OCI-LY7 (cell line): ENCODE measurements around the gene SEMA5A.

ENCODE experiments used
- EZH2phosphoT487 ChIP-seq: fragments of 200-600 bp; sonication (generic); IDR thresholded peaks from 2 replicates; pipeline ENCODE4 v1.6.1; 2018; ENCODE audit warnings: low read depth, borderline replicate concordance, mild to moderate bottlenecking, mixed run types, antibody characterized with exemption, low read length, moderate library complexity, mixed read lengths
- TF ChIP-seq, protein P1 (sequence below): fragments of 200-600 bp; sonication (generic); conservative IDR thresholded peaks from 2 replicates; pipeline ENCODE4 v1.5.1; 2014; ENCODE audit warnings: mild to moderate bottlenecking, antibody characterized with exemption, low read length, moderate library complexity, mixed read lengths

DNA sequence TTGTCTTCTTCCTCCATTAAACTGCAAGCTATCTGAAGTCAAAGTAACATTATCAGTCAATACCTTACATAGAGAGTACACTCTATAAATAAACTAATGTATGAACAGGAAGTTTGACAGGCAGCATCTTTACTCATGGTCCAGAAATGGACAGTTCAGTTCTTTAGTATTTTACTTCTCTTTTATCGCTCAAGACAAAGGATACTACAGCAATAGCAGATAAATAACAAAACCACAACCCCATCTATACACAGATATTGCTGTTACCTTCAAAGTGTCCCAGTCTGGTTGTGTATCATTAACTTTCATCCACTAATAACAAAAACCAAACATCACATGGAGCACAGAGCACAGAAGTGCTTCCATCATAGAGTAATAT, 46.4 kb downstream of the SEMA5A start:
- TF ChIP-seq, protein P1, sequence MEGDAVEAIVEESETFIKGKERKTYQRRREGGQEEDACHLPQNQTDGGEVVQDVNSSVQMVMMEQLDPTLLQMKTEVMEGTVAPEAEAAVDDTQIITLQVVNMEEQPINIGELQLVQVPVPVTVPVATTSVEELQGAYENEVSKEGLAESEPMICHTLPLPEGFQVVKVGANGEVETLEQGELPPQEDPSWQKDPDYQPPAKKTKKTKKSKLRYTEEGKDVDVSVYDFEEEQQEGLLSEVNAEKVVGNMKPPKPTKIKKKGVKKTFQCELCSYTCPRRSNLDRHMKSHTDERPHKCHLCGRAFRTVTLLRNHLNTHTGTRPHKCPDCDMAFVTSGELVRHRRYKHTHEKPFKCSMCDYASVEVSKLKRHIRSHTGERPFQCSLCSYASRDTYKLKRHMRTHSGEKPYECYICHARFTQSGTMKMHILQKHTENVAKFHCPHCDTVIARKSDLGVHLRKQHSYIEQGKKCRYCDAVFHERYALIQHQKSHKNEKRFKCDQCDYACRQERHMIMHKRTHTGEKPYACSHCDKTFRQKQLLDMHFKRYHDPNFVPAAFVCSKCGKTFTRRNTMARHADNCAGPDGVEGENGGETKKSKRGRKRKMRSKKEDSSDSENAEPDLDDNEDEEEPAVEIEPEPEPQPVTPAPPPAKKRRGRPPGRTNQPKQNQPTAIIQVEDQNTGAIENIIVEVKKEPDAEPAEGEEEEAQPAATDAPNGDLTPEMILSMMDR: no peak
- no peak for TF ChIP-seq EZH2phosphoT487
